Measurements from ENCODE around the gene DPPA5. TPM values are rescaled to one million over a fixed set of nuclear protein-coding genes. Genes with fewer than 3 reads are reported as not detected.
A peak's percentile ranks its signal among the peaks of the same experiment; 100 is the strongest.

Gene DPPA5
- total and polyA plus RNA-seq, 9 of the 15 experiments (the other 6 are each of a cell fraction or from before 2014, with no cell fraction given), result not detected

GRCh38 chr6:73388800-73389512 lies 34.9 kb upstream of the DPPA5 start (continued):
- TF ChIP-seq ZNF778 (CRISPR knock-in tag; IDR thresholded peaks at IDR 0.05) (no peak), THRA (IDR thresholded peaks at IDR 0.05) (no peak), BMI1 (IDR thresholded peaks at IDR 0.05; ENCODE audit: low read length) (no peak), ZNF263 (CRISPR knock-in tag; IDR thresholded peaks at IDR 0.05; ENCODE audit: borderline replicate concordance) (no peak), TFAP4 (CRISPR knock-in tag; IDR thresholded peaks at IDR 0.05; ENCODE audit: borderline replicate concordance) (peak; percentile 74; the same call in 1 of the 2 replicates), HOMEZ (CRISPR knock-in tag; IDR thresholded peaks at IDR 0.05) (no peak), FOXA3 (CRISPR knock-in tag; conservative IDR thresholded peaks at IDR 0.05 in 1 of 2, IDR thresholded peaks at IDR 0.05 in 1 of 2) (no peak), GABPB2 (CRISPR knock-in tag; conservative IDR thresholded peaks at IDR 0.05) (no peak), HNRNPL (IDR thresholded peaks at IDR 0.05; ENCODE audit: low read depth, low read length) (no peak), MYNN (IDR thresholded peaks at IDR 0.05) (peak; percentile 23; the same call in 1 of the 2 replicates), MYNN (CRISPR knock-in tag; IDR thresholded peaks at IDR 0.05) (no peak), ZNF668 (CRISPR knock-in tag; IDR thresholded peaks at IDR 0.05) (no peak), CCNT2 (IDR thresholded peaks at IDR 0.05; ENCODE audit: borderline replicate concordance, extremely low read depth, insufficient read length, low read depth, low read length) (peak; percentile 44), ZC3H4 (CRISPR knock-in tag; IDR thresholded peaks at IDR 0.05; ENCODE audit: borderline replicate concordance) (no peak), CREBBP (IDR thresholded peaks at IDR 0.05; ENCODE audit: low read depth, low read length) (no peak), RERE (CRISPR knock-in tag; IDR thresholded peaks at IDR 0.05; ENCODE audit: borderline replicate concordance) (no peak), CHD2 (IDR thresholded peaks at IDR 0.05; ENCODE audit: low read depth, low read length) (no peak), CHCHD3 (CRISPR knock-in tag; IDR thresholded peaks at IDR 0.05) (no peak)

Measured in K562 (cell line).